HG03060 (cell line): ENCODE measurements around the gene SPTBN5.
"Not testable (repeated sequence)": the region's sequence is repeated elsewhere in the genome, so short reads cannot be mapped to it uniquely, and the experiment has no call there.

Source experiments
- ATAC-seq: cut with Tn5 transposase; IDR thresholded peaks from one replicate; pipeline ENCODE4 v1.9.1; 2021; ENCODE audit warnings: low read depth, moderate number of reproducible peaks; ENCODE audit not compliant: unreplicated experiment

The SPTBN5 gene

GRCh38 chr15:41850482-41851166 is 43.2 kb downstream of the SPTBN5 start:
- ATAC-seq: no peak

- no peak for ATAC-seq
Observed at GRCh38 chr15:41849861-41850260, 44.0 kb downstream of the SPTBN5 start.

GRCh38 chr15:41849204-41849603 is 44.6 kb downstream of the SPTBN5 start:
- no peak for ATAC-seq

- no peak for ATAC-seq
Observed at GRCh38 chr15:41848631-41849030, 45.2 kb downstream of the SPTBN5 start.

GRCh38 chr15:41847981-41848380 is 45.9 kb downstream of the SPTBN5 start:
- no peak for ATAC-seq

GRCh38 chr15:41847206-41847605 is 46.6 kb downstream of the SPTBN5 start:
- no peak for ATAC-seq

- no peak for ATAC-seq
Observed at GRCh38 chr15:41844814-41845213, 49.0 kb downstream of the SPTBN5 start.

GRCh38 chr15:41843571-41843970 is 50.3 kb downstream of the SPTBN5 start:
- ATAC-seq: no peak

GRCh38 chr15:41842229-41842628 is 51.6 kb downstream of the SPTBN5 start:
- ATAC-seq: no peak

- ATAC-seq: no peak
Observed at GRCh38 chr15:41841131-41841530, 52.7 kb downstream of the SPTBN5 start.

GRCh38 chr15:41840673-41841072 is 53.2 kb downstream of the SPTBN5 start:
- ATAC-seq: no peak

GRCh38 chr15:41839781-41840491 is 53.9 kb downstream of the SPTBN5 start:
- no peak for ATAC-seq

- no peak for ATAC-seq
Observed at GRCh38 chr15:41838400-41838897, 55.4 kb downstream of the SPTBN5 start, which contains the start of gene PLA2G4B. Gene PLA2G4B (plus strand): TSS chr15:41838847. CDS start chr15:41838914, 67 bp downstream.

- no peak for ATAC-seq
Observed at GRCh38 chr15:41836713-41837454, 57.0 kb downstream of the SPTBN5 start.

GRCh38 chr15:41836073-41836472 is 57.8 kb downstream of the SPTBN5 start:
- no peak for ATAC-seq

GRCh38 chr15:41834096-41834495 is 59.8 kb downstream of the SPTBN5 start:
- ATAC-seq: no peak

GRCh38 chr15:41832875-41833274 is 61.0 kb downstream of the SPTBN5 start:
- ATAC-seq: no peak

GRCh38 chr15:41832208-41832607 is 61.6 kb downstream of the SPTBN5 start:
- no peak for ATAC-seq

GRCh38 chr15:41831291-41831690 is 62.6 kb downstream of the SPTBN5 start:
- ATAC-seq: not testable (repeated sequence)

- no peak for ATAC-seq
Observed at GRCh38 chr15:41829959-41830646, 63.8 kb downstream of the SPTBN5 start.

GRCh38 chr15:41828807-41829141 is 65.1 kb downstream of the SPTBN5 start:
- ATAC-seq: no peak
